Measurements from ENCODE around the gene GPR158.

The GPR158 gene

GRCh38 chr10:25614652-25615051 lies 439.9 kb downstream of the GPR158 start:
- no peak overlapping the region for H3K9ac ChIP-seq (ENCODE audit: low read depth, low read length)
- H3K27me3 ChIP-seq (ENCODE audit: control insufficient read depth, insufficient read depth, low read length): no peaks in the 10 kb centered on the region
- no peaks in the 10 kb centered on the region for H3K4me1 ChIP-seq (ENCODE audit: control insufficient read depth, insufficient read depth, low read length)
- peaks cover 12% of the 10 kb centered on the region for H3K9me3 ChIP-seq (replicated peaks; ENCODE audit: low read length)
- no peak overlapping the region for H3K4me2 ChIP-seq (ENCODE audit: low read length)
- H3K36me3 ChIP-seq (ENCODE audit: insufficient read depth, low read length): no peaks in the 10 kb centered on the region
- H3K4me3 ChIP-seq (ENCODE audit: low read length): no peak overlapping the region

- Histone ChIP-seq H3K36me3 (ENCODE audit: insufficient read depth, low read length) (no peaks in the 10 kb centered on the region), H3K4me2 (ENCODE audit: low read length) (no peak overlapping the region), H3K27me3 (ENCODE audit: control insufficient read depth, insufficient read depth, low read length) (no peaks in the 10 kb centered on the region), H3K4me1 (ENCODE audit: control insufficient read depth, insufficient read depth, low read length) (no peaks in the 10 kb centered on the region), H3K9ac (ENCODE audit: low read depth, low read length) (no peak overlapping the region), H3K4me3 (ENCODE audit: low read length) (no peak overlapping the region), H3K9me3 (replicated peaks; ENCODE audit: low read length) (peaks cover 12% of the 10 kb centered on the region)
These were observed 441.1 kb downstream of the GPR158 start for GRCh38 chr10:25615926-25616325.

- Histone ChIP-seq H3K4me1 (ENCODE audit: control insufficient read depth, insufficient read depth, low read length) (no peaks in the 10 kb centered on the region), H3K4me3 (ENCODE audit: low read length) (no peak overlapping the region), H3K9me3 (replicated peaks; ENCODE audit: low read length) (peaks cover 12% of the 10 kb centered on the region), H3K27me3 (ENCODE audit: control insufficient read depth, insufficient read depth, low read length) (no peaks in the 10 kb centered on the region), H3K4me2 (ENCODE audit: low read length) (no peak overlapping the region), H3K36me3 (ENCODE audit: insufficient read depth, low read length) (no peaks in the 10 kb centered on the region), H3K9ac (ENCODE audit: low read depth, low read length) (no peak overlapping the region)
These were observed 442.2 kb downstream of the GPR158 start for GRCh38 chr10:25616903-25617592.

GRCh38 chr10:25627606-25628005 lies 452.8 kb downstream of the GPR158 start:
- H3K4me3 ChIP-seq (ENCODE audit: low read length): no peak overlapping the region
- H3K9me3 ChIP-seq (replicated peaks; ENCODE audit: low read length): peaks cover 8% of the 10 kb centered on the region

GRCh38 chr10:25629333-25629732 lies 454.5 kb downstream of the GPR158 start:
- Histone ChIP-seq H3K4me2 (ENCODE audit: low read length) (no peak overlapping the region), H3K4me1 (ENCODE audit: control insufficient read depth, insufficient read depth, low read length) (no peaks in the 10 kb centered on the region), H3K36me3 (ENCODE audit: insufficient read depth, low read length) (no peaks in the 10 kb centered on the region), H3K9me3 (replicated peaks; ENCODE audit: low read length) (peaks cover 8% of the 10 kb centered on the region), H3K27me3 (ENCODE audit: control insufficient read depth, insufficient read depth, low read length) (no peaks in the 10 kb centered on the region), H3K9ac (ENCODE audit: low read depth, low read length) (no peak overlapping the region), H3K4me3 (ENCODE audit: low read length) (no peak overlapping the region)

More at GRCh38 chr10:25627606-25628005, 452.8 kb downstream of the GPR158 start:
- Histone ChIP-seq H3K27me3 (ENCODE audit: control insufficient read depth, insufficient read depth, low read length) (no peaks in the 10 kb centered on the region), H3K9ac (ENCODE audit: low read depth, low read length) (no peak overlapping the region), H3K4me2 (ENCODE audit: low read length) (no peak overlapping the region), H3K36me3 (ENCODE audit: insufficient read depth, low read length) (no peaks in the 10 kb centered on the region), H3K4me1 (ENCODE audit: control insufficient read depth, insufficient read depth, low read length) (no peaks in the 10 kb centered on the region)

GRCh38 chr10:25631471-25631870 lies 456.7 kb downstream of the GPR158 start:
- Histone ChIP-seq H3K9me3 (replicated peaks; ENCODE audit: low read length) (peaks cover 8% of the 10 kb centered on the region), H3K4me3 (ENCODE audit: low read length) (no peak overlapping the region), H3K27me3 (ENCODE audit: control insufficient read depth, insufficient read depth, low read length) (no peaks in the 10 kb centered on the region), H3K9ac (ENCODE audit: low read depth, low read length) (no peak overlapping the region), H3K4me2 (ENCODE audit: low read length) (no peak overlapping the region), H3K36me3 (ENCODE audit: insufficient read depth, low read length) (no peaks in the 10 kb centered on the region), H3K4me1 (ENCODE audit: control insufficient read depth, insufficient read depth, low read length) (no peaks in the 10 kb centered on the region)

GRCh38 chr10:25632802-25633201 lies 458.0 kb downstream of the GPR158 start:
- H3K4me3 ChIP-seq (ENCODE audit: low read length): no peak overlapping the region
- no peaks in the 10 kb centered on the region for H3K36me3 ChIP-seq (ENCODE audit: insufficient read depth, low read length)
- H3K9me3 ChIP-seq (replicated peaks; ENCODE audit: low read length): peaks cover 8% of the 10 kb centered on the region
- H3K27me3 ChIP-seq (ENCODE audit: control insufficient read depth, insufficient read depth, low read length): no peaks in the 10 kb centered on the region
- H3K4me2 ChIP-seq (ENCODE audit: low read length): no peak overlapping the region
- no peaks in the 10 kb centered on the region for H3K4me1 ChIP-seq (ENCODE audit: control insufficient read depth, insufficient read depth, low read length)
- H3K9ac ChIP-seq (ENCODE audit: low read depth, low read length): no peak overlapping the region

GRCh38 chr10:25633542-25633941 lies 458.7 kb downstream of the GPR158 start:
- H3K4me1 ChIP-seq (ENCODE audit: control insufficient read depth, insufficient read depth, low read length): no peaks in the 10 kb centered on the region
- no peaks in the 10 kb centered on the region for H3K36me3 ChIP-seq (ENCODE audit: insufficient read depth, low read length)
- H3K4me3 ChIP-seq (ENCODE audit: low read length): no peak overlapping the region
- peaks cover 8% of the 10 kb centered on the region for H3K9me3 ChIP-seq (replicated peaks; ENCODE audit: low read length)
- H3K9ac ChIP-seq (ENCODE audit: low read depth, low read length): no peak overlapping the region
- H3K4me2 ChIP-seq (ENCODE audit: low read length): no peak overlapping the region
- H3K27me3 ChIP-seq (ENCODE audit: control insufficient read depth, insufficient read depth, low read length): no peaks in the 10 kb centered on the region

- H3K36me3 ChIP-seq (ENCODE audit: insufficient read depth, low read length): no peaks in the 10 kb centered on the region
- H3K9me3 ChIP-seq (replicated peaks; ENCODE audit: low read length): no peaks in the 10 kb centered on the region
- H3K4me2 ChIP-seq (ENCODE audit: low read length): no peak overlapping the region
- no peaks in the 10 kb centered on the region for H3K4me1 ChIP-seq (ENCODE audit: control insufficient read depth, insufficient read depth, low read length)
- H3K9ac ChIP-seq (ENCODE audit: low read depth, low read length): no peak overlapping the region
- H3K4me3 ChIP-seq (ENCODE audit: low read length): no peak overlapping the region
- H3K27me3 ChIP-seq (ENCODE audit: control insufficient read depth, insufficient read depth, low read length): no peaks in the 10 kb centered on the region
These were observed 464.8 kb downstream of the GPR158 start for GRCh38 chr10:25639646-25640045.

GRCh38 chr10:25641595-25641994 lies 466.8 kb downstream of the GPR158 start:
- Histone ChIP-seq H3K9ac (ENCODE audit: low read depth, low read length) (no peak overlapping the region), H3K4me3 (ENCODE audit: low read length) (no peak overlapping the region), H3K36me3 (ENCODE audit: insufficient read depth, low read length) (no peaks in the 10 kb centered on the region), H3K9me3 (replicated peaks; ENCODE audit: low read length) (no peaks in the 10 kb centered on the region), H3K4me1 (ENCODE audit: control insufficient read depth, insufficient read depth, low read length) (no peaks in the 10 kb centered on the region), H3K27me3 (ENCODE audit: control insufficient read depth, insufficient read depth, low read length) (no peaks in the 10 kb centered on the region), H3K4me2 (ENCODE audit: low read length) (no peak overlapping the region)

GRCh38 chr10:25642721-25643120 lies 467.9 kb downstream of the GPR158 start:
- Histone ChIP-seq H3K27me3 (ENCODE audit: control insufficient read depth, insufficient read depth, low read length) (no peaks in the 10 kb centered on the region), H3K36me3 (ENCODE audit: insufficient read depth, low read length) (no peaks in the 10 kb centered on the region), H3K4me2 (ENCODE audit: low read length) (no peak overlapping the region), H3K9me3 (replicated peaks; ENCODE audit: low read length) (no peaks in the 10 kb centered on the region), H3K9ac (ENCODE audit: low read depth, low read length) (no peak overlapping the region), H3K4me3 (ENCODE audit: low read length) (no peak overlapping the region), H3K4me1 (ENCODE audit: control insufficient read depth, insufficient read depth, low read length) (no peaks in the 10 kb centered on the region)

- Histone ChIP-seq H3K36me3 (ENCODE audit: insufficient read depth, low read length) (no peaks in the 10 kb centered on the region), H3K4me1 (ENCODE audit: control insufficient read depth, insufficient read depth, low read length) (no peaks in the 10 kb centered on the region), H3K27me3 (ENCODE audit: control insufficient read depth, insufficient read depth, low read length) (no peaks in the 10 kb centered on the region), H3K4me3 (ENCODE audit: low read length) (no peak overlapping the region), H3K9ac (ENCODE audit: low read depth, low read length) (no peak overlapping the region), H3K4me2 (ENCODE audit: low read length) (no peak overlapping the region), H3K9me3 (replicated peaks; ENCODE audit: low read length) (peaks cover 4% of the 10 kb centered on the region)
These were observed 471.6 kb downstream of the GPR158 start for GRCh38 chr10:25646371-25646770.
